Smooth muscle cell of the coronary artery (primary cell): ENCODE results near the gene NPAS1. TPM values are rescaled to one million over a fixed set of nuclear protein-coding genes. Genes with fewer than 3 reads are reported as not detected.

ENCODE experiments used
- total RNA-seq: library from RNA; depleted of rRNA; stranded (reverse); fragments of >200 nt; gene quantifications from 2 replicates; pipeline ENCODE4 v1.2.3, GENCODE V29; 2014; ENCODE audit warnings: low replicate concordance

Gene NPAS1, protein sequence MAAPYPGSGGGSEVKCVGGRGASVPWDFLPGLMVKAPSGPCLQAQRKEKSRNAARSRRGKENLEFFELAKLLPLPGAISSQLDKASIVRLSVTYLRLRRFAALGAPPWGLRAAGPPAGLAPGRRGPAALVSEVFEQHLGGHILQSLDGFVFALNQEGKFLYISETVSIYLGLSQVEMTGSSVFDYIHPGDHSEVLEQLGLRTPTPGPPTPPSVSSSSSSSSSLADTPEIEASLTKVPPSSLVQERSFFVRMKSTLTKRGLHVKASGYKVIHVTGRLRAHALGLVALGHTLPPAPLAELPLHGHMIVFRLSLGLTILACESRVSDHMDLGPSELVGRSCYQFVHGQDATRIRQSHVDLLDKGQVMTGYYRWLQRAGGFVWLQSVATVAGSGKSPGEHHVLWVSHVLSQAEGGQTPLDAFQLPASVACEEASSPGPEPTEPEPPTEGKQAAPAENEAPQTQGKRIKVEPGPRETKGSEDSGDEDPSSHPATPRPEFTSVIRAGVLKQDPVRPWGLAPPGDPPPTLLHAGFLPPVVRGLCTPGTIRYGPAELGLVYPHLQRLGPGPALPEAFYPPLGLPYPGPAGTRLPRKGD
- 0.12 and 1.1 TPM in 2 replicates for total RNA-seq

DNA sequence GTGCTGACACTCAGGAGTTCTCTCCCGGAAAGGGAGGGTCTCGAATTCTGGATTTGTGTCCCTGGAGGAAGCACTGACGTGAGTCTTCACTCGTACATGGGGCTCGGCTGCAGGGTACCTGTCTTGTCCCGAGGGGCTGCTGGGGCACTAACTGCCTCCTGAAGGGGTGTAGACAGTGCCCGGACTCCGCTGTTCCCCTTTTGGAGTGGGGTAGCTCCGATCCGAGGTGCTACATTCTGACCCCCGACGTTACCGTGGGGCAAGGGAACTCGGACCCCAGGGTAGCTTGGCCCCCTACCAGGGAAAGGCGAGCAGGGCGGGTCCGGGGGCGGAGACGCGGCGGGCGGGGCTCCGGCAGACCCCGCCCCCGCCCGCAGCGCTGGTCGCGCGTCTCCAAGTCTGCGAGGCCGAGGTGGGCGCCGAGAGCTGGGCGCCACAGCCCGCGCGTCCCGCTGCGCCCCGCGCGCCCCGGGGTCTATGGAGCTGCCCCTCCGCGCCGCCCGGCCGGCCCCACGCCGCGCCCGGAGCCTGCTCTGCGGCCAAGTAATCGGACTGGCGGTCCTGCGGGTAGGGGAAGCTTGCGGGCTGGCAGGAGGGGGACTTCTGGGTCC is at the start of gene NPAS1:
Gene NPAS1, plus strand, starts transcription at position 407 of the 611 bp plus-strand sequence. CDS start 1,211 bp downstream, outside the sequence.

Other genes starting within 250 kb of the NPAS1 start
- gene SLC1A5, start 231.2 kb upstream of the NPAS1 start, total RNA-seq = 89.9 and 97.9 TPM in 2 replicates
- gene AP2S1, start 169.0 kb upstream of the NPAS1 start, total RNA-seq = 168 and 192 TPM in 2 replicates
- 26.1 and 29.8 TPM in 2 replicates for gene ARHGAP35, start 158.8 kb upstream of the NPAS1 start, total RNA-seq
- gene TMEM160, start 28.8 kb downstream of the NPAS1 start, total RNA-seq = 8.5 and 43.6 TPM in 2 replicates
- gene ZC3H4, start 93.9 kb downstream of the NPAS1 start, total RNA-seq = 7.5 and 7.6 TPM in 2 replicates
- gene SAE1, start 111.0 kb downstream of the NPAS1 start, total RNA-seq = 62.0 and 170 TPM in 2 replicates
- 12.3 and 26.9 TPM in 2 replicates for gene BBC3, start 211.4 kb downstream of the NPAS1 start, total RNA-seq
- 8.9 and 9.5 TPM in 2 replicates for gene CCDC9, start 236.7 kb downstream of the NPAS1 start, total RNA-seq